Activated T-cell treated with anti-CD3 and anti-CD28 coated beads for 1 hour (primary cell): ENCODE results near the gene ABCC10.
"Not testable (repeated sequence)": the region's sequence is repeated elsewhere in the genome, so short reads cannot be mapped to it uniquely, and the experiment has no call there.

Source experiments
- DNase-seq: peaks from one replicate; pipeline ENCODE4 v3.0.0-alpha.2; 2020; ENCODE audit warnings: low read depth

The ABCC10 gene

GRCh38 chr6:43408259-43408658, 19.1 kb upstream of the ABCC10 start:
- DNase-seq: no peak

GRCh38 chr6:43410776-43411175, 16.6 kb upstream of the ABCC10 start:
- DNase-seq: not testable (repeated sequence)

DNA sequence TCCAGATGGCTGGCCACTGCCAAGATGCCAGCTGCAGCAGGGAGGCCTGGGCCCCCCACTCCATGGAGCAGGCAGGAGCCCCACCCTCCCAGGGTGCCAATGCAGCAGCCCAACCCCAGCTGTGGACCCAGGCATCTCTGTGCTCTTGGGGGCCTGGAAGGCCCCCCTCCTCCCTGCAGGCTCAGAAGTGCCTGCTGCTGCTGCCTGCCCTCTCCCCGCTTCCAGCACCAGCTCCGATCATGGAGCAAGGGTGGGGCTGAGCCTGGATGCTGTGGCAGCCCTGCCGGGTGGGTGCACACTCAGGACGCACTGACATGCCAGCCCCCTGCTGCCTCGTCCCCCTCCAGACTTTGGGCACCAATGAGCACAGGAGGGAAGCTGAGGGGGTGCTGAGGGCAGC, 14.8 kb upstream of the ABCC10 start:
- DNase-seq: no peak

DNA sequence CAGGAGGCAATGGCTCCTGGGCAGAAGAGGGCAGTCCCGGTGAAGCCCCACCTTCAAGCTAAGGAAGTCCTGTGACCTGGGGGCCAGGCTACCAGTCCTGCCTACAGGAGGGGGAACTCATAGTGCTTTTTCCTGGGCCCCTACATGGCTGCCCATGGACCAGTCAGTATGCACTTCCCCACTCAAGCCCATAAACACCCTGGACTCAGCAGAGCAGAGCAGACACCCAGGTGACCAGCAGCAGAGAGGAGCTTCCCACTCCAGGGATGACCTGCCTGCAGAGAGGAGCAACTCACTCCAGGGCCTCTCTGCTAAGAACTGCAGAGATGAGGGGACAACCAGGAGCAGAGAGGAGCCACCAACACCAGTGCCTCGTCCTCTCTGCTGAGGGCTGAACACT, 14.3 kb upstream of the ABCC10 start:
- no peak for DNase-seq

DNA sequence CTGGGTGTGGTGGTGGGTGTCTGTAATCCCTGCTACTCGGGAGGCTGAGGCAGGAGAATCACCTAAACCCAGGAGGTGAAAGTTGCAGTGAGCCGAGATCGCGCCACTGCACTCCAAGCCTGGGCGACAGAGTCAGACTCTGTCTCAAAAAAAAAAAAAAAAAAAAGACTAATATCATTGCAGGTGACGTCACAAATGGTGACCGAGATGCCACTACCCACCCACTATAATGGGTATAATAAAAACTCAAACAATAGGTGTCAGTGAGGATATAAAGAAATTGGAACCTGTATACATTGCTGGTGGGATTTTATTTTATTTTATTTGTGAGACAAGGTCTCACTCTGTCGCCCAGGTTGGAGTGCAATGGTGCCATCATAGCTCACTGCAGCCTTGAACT, 12.1 kb upstream of the ABCC10 start:
- DNase-seq: not testable (repeated sequence)

GRCh38 chr6:43416935-43417334, 10.4 kb upstream of the ABCC10 start:
- no peak for DNase-seq

GRCh38 chr6:43420012-43420709, 7.2 kb upstream of the ABCC10 start:
- DNase-seq: no peak

DNA sequence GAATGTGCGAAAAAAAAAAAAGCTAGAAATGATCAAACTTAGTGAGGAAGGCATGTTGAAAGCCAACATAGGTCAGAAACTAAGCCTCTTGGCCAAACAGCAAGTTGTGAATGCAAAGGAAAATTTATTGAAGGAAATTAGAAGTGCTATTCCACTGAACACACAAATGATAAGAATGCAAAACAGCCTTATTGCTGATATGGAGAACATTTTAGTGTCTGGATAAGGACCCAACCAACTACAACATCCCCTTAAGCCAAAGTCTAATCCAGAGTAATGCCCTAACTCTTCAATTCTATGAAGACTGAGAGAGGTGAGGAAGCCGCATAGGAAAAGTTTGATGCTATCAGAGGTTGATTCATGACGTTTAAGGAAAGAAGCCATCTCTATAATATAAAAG, 5.5 kb upstream of the ABCC10 start:
- no peak for DNase-seq

GRCh38 chr6:43425083-43425482, 2.3 kb upstream of the ABCC10 start:
- DNase-seq: not testable (repeated sequence)

- no peak for DNase-seq
Measured at GRCh38 chr6:43426928-43427405, 374 bp upstream of the ABCC10 start.

GRCh38 chr6:43428112-43428570, 800 bp downstream of the ABCC10 start:
- no peak for DNase-seq

- no peak for DNase-seq
Measured at GRCh38 chr6:43428874-43429273, 1.5 kb downstream of the ABCC10 start.

DNA sequence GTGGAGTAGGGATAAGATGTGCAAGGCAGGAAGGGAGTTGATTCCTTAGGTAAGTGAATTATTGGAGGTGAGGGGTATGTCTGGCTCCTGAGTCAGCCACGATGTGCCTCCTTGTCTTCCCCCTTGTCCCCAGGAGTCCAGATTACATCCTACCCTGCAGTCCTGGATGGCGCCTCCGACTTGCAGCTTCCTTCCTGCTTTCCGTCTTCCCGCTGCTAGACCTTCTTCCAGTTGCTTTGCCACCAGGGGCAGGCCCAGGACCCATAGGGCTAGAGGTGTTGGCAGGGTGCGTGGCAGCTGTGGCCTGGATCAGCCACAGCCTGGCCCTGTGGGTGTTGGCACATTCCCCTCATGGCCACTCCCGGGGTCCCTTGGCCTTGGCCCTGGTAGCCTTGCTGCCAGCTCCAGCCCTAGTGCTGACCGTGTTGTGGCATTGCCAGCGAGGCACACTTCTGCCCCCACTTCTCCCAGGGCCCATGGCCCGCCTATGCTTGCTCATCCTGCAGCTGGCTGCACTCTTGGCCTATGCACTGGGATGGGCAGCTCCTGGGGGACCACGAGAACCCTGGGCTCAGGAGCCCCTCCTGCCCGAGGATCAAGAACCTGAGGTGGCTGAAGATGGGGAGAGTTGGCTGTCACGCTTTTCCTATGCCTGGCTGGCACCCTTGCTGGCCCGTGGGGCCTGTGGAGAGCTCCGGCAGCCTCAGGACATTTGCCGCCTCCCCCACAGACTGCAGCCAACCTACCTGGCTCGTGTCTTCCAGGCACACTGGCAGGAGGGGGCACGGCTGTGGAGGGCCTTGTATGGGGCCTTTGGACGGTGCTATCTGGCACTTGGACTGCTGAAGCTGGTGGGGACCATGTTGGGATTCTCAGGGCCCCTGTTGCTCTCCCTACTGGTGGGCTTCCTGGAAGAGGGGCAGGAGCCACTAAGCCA, 4.9 kb downstream of the ABCC10 start:
- no peak for DNase-seq

GRCh38 chr6:43433148-43433547, 5.8 kb downstream of the ABCC10 start:
- no peak for DNase-seq

- no peak for DNase-seq
Measured at GRCh38 chr6:43434001-43434840, 6.9 kb downstream of the ABCC10 start.

DNA sequence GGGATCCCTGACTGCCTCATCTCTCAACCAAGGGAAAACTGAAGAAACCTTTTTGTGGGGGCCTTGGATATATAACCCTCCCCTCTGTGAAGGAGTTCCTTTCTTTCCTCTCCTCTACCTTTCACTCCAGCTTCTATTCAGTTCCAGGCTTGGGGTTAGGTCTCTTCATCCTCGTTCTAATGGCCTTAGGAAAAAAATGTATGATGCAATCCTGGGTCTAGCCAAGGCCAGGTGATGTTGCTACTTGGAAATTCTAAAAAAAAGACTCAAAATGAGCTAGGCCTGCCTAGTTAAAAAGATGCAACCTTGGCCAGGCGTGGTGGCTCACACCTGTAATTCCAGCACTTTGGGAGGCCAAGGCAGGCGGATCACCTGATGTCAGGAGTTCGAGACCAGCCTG, 7.6 kb downstream of the ABCC10 start:
- DNase-seq: no peak

DNA sequence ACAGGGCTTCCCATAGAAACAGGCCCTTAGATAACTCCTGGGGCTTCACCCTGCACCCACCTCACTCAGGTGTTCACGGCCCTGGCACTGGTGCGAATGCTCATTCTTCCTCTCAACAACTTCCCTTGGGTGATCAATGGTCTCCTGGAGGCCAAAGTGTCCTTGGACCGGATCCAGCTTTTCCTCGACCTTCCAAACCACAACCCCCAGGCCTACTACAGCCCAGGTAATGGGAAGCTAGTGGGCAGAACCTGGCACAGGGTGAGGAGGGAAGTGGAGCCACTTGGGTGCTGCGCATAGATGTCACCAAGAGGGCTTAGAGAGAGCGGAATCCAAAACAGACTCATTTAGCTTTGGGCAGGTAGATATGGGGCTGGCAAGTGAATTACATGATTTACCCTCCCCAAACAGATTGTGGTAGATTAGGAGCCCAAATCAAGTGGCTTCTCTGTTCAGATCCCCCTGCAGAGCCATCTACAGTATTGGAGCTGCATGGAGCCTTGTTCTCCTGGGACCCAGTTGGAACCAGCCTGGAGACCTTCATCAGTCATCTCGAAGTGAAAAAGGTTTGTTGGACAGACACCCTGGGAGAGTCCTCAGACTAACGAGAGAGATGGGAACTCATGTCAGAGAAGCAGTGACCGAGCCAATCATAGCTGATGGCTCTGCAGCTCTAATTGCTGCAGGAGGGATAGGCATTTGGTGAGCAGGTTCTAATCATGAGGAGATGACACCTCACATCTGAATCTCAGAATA, 8.5 kb downstream of the ABCC10 start:
- no peak for DNase-seq

DNA sequence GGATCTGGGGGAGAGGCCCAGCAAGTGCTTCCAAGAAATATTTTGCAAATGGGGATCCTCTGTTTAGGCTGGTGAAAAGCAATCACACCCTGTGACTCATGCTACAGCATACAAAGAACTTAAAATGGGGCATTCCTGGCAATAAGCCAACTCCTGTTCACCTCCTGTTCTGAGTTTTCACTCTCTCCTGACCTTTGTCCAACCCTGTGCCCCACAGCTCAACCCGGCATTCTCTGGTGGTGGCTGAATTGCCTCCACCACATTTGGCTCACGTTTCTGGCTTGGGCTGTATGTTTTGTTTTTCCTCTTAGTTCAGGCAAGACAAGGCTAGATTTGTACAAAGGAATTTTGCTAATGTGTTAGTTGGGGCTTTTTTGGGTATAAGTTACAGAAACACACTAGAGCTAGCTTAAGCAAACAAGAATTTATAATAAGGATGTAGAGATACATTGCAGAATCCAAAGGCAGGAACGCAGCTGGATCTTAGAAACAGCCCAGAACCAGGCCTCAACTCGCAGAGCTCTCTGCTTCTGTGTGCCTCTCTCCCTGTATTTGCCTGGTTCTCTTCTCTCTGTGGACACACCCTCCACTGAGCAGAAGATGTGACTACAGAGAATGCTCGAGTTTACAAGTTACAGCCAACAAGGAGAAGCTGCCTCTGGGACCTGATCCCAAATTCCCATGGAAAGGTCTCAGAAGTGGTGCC, 9.4 kb downstream of the ABCC10 start:
- DNase-seq: no peak

DNA sequence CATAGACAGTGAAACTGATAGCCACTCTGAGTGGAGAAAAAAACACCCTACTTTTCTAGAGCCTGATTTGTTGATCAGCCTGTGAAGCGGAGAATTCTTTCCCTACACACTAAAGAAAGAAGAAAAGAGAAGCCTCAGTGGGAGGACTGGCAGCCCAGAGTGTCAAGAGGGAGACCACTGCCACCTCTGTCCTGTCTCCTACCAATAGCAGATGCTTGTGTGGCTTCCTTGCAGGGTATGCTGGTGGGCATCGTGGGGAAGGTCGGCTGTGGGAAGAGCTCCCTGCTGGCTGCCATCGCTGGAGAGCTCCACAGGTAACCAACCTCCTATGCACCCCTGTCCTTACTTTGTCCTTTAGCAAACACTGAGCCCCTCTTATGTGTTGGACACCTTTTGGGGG, 10.4 kb downstream of the ABCC10 start:
- DNase-seq: no peak

DNA sequence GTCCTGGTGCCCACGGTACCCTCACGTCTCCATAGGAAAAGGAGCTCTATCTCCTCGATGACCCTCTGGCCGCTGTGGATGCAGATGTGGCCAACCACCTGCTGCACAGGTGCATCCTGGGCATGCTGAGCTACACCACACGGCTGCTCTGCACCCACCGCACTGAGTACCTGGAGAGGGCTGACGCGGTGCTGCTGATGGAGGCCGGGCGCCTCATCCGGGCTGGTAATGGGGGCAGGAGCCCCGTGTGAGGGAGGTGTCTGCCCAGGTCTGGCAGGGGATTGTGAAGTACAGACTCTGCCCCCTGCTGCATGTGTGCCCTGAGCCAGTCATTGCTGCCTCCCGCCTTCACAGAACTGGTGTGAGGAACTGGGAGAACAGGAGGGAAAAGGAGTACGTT, 15.6 kb downstream of the ABCC10 start:
- no peak for DNase-seq

DNA sequence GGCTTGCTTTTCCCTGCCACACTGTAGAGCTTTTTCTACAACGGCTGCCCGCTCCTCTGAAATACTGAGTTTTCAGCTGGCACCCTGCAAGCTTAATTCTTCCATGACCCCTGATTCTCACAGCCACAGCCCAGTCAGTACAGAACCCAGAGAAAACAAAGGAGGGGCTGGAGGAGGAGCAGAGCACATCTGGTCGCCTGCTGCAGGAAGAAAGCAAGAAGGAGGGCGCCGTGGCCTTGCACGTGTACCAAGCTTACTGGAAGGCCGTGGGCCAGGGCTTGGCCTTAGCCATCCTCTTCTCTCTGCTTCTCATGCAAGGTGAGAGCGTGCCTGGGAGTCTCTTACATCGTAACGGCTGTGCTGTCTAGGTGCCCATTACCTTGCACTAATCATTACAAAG, 16.7 kb downstream of the ABCC10 start:
- no peak for DNase-seq
